ENCODE results near the gene RNF215. TPM values are rescaled to one million over a fixed set of nuclear protein-coding genes. Genes with fewer than 3 reads are reported as not detected.
A peak's percentile ranks its signal among the peaks of the same experiment; 100 is the strongest.
"Not testable (repeated sequence)": the region's sequence is repeated elsewhere in the genome, so short reads cannot be mapped to it uniquely, and the experiment has no call there.

The RNF215 gene
- total RNA-seq, 2 donors from 2014 or later = 7.5 to 12.9 TPM

DNA sequence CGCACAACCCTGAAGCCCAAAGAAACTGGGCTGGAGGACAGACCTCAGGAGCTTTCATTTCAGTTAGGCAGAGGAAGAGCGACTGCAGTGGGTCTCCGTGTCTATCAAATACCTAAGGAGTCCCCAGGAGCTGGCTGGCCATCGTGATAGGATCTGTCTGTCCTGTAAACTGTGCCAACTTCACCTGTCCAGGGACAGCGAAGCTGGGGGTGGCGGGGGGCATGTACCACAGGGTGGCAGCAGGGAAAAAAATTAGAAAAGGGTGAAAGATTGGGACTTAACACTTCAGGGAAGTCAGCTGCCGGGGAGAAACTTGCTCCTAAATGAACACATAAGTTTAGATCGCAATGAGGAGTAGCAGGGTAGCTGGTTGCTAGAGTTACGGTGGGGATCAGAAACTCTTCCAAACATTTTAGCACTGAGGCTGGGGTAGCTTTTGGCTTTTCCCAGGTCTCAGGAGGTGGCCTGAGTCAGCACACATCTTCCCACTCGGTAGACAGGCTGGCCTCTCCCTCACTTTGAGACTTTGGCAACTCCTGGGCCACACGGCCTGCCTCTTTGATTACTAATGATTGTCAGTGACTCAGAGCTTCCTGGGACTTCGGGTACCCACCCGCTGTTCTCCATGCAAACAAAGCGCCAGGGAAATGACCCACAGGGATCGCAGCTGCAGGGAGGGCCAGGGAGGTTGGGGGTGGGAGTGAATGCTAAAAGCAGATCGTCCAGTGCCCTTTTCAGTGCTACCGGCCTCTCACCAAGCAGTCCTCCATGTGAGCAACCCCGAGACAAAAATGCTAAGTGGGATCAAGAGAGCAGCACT, 35.5 kb upstream of the RNF215 start:
- intact Hi-C loops (cut with DNase I) = no loop called here
- DNase-seq (peak; percentile 81), ATAC-seq (peak; percentile 5 to 51)

DNA sequence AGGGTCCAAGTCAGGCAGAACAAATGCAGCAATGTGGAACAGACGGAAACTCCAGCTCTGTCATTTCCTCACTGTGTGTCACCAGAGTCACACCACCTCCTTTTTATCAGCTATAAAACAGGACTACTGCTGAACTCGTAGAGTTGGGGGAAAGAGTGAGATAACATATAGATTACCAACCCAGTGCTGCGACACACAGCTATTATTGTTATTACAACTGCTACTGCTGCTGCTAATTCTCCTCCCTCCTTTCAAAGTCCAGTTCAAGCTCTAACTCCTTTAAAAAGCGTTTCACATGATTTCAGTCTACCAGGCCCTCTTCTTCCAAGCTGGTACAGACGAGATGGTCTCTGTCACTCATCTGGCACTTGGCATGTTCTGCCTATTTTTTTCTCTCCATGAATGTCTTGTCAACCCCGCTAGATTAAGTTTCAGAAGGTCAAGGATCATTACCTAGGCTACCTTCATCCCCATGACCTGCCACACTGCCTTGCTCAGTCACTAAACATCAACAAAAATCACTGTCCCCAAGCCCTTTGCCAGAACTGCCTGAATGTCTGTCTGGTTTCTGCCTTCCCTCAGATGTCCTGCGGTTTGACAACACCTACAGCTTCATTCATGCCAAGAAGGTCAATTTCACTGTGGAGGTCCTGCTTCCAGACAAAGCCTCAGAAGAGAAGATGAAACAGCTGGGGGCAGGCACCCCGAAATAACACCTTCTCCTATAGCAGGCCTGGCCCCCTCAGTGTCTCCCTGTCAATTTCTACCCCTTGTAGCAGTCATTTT, 34.7 kb upstream of the RNF215 start:
- DNase-seq (no peak), ATAC-seq (no peak)
- intact Hi-C loops (cut with DNase I) = no loop called here

DNA sequence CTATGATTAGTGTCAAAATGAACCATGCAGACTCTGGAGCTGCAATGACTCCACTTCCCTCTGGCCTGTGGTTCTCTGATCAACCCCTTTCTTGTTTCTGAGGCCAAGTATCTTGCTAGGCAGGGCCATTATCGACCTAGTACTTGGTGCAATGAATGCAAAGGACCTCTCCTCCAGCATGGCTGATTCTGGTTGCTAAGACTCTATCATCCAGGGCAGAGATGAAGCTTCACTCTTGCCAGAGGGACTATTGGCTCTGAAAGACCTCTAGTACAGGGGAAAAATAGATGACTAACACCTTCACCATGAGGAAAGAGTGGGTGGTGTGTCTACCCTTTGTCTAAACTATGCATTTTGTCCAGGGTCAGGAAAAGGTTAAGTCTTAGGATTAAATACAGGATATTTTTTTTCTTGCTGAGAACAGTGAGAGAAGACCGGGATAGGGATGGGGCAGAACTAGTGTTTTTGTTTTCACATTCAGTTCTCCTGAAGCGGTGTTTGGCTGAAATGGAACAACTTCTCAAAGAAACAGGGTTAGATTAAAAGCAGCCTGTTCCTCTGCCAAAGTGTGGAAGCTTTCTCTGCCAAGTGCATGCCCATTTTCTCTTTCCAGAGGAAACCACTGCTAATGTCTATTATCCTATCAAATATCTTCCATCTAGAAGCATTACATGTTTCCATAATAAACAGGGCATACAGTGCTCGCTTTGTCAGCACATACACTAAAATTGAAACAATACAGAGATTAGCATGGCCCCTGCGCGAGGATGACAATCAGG, 33.3 kb upstream of the RNF215 start:
- DNase-seq (no peak), ATAC-seq (no peak)
- intact Hi-C loops (cut with DNase I) = no loop called here

DNA sequence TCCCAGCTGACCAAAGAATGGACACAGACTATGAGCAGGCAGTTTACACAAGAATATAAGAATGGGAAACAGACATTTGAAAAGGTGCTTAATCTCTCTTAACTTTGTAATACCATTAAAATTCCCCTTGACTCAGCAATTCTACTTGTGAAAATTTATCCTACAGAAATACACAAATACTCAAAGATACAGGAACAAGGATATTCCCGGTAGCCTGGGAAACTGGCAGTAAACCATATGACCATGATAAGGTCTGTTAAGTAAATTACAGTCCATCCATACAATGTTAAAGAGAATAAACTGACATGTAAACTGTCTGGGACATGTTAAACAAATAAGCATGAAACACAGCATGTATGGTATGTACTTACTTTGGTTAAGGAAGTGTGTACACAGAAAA, 29.6 kb upstream of the RNF215 start:
- intact Hi-C loops (cut with DNase I) = no loop called here
- DNase-seq (no peak), ATAC-seq (no peak)

DNA sequence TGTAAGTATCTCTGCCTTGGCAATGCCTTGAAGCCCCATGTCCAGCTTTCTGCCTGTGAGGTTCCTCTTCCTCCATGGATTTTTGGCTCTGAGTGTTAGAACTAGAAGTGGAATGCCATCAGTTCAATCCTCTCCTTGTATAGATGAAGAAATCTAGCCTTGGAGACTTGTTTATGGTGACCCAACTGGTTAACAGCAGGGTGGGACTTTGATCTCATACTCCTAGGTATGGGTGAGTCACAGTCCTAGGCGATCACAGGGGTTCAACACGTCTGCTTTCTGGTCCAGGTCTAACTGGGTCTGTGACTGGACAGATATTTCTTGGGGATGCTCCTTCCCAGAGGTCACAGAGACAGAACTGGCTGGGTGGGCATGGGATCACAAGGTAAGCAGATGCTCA, 29.2 kb upstream of the RNF215 start:
- intact Hi-C loops (cut with DNase I) = no loop called here
- no peak for DNase-seq

DNA sequence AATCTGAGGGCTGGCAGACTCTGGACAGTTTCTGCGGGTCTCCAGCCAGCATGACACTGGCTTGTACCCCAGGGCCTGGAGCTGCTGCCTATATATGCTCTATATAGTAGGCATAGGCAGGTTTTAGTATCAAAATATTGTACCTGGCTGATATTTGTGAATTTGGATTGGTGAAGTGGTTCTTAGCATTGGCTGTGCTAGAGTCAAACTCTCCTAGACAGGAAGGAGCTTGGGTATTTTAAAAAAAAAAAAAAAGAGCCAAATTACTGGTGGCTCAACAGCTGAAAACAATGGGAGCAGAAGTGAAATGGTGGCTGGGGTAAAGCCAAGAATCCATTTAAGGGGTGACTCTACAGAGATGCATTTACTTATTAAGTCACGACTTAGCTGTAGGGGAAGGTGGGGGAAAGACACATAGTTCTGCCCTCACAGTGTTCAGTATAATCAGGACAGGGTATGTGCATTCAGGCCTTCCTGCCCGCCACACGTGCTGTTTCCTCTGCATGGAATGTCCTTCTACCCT, 27.4 kb upstream of the RNF215 start:
- DNase-seq (no peak), ATAC-seq (no peak)
- intact Hi-C loops (cut with DNase I) = no loop called here

More for the DNA sequence above, 29.2 kb upstream of the RNF215 start:
- ATAC-seq = no peak

DNA sequence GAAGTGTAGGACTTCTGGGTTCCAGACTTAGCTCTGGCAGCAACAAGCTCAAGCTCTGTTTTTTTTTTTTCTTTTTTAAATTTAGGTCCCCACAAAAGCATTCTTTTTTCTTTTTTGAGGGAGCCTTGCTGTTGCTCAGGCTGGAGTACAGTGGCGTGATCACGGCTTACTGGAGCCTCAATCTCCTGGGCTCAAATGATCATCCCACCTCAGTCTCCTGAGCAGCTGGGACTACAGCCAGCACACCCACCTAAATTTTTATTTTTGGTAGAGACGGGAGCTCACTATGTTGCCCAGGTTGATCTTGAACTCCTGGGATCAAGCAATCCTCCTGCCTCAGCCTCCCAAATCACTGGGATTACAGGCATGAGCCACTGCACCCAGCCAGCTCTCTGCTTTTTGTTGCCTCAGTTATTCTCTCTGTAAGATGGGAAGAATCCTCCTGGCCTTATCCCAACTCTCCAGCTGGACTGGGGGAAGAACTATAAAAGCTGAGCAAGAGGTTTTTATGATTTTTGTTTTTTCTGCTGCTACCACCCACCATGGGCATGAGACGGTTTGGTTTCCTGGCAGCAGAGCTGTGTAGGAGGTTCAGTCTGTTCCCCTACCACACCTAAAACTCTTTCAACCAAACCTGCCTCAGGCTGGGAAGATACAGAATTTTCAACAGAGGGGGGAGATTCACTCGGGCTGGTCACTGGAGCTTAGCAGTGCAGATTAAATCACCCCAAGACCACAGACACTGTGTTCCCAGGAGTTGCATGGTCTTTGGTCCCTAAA, 26.7 kb upstream of the RNF215 start:
- DNase-seq (no peak), ATAC-seq (peak in 1 of 2 donors; percentile 18)
- intact Hi-C loops (cut with DNase I) = no loop called here

DNA sequence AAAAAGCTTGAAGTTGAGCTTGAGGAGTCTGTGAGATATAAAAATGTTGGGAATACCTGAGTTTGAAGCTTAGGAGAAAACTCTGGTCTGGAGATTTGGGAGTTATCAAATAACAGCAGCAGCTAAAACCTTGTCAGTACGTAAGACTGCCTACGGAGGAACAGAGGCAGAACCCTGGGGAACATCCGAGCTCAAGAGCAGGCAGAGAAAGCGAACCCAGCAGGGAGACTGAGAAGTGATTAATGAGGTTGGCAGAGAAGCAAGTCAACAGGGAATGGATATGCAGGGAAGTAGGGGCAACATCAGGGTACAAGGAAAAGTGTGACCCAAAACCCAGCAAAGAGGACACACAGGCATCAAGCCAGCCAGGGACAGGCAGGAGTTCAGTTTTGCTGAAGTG, 25.8 kb upstream of the RNF215 start:
- intact Hi-C loops (cut with DNase I) = no loop called here
- no peak for DNase-seq
- ATAC-seq = no peak

DNA sequence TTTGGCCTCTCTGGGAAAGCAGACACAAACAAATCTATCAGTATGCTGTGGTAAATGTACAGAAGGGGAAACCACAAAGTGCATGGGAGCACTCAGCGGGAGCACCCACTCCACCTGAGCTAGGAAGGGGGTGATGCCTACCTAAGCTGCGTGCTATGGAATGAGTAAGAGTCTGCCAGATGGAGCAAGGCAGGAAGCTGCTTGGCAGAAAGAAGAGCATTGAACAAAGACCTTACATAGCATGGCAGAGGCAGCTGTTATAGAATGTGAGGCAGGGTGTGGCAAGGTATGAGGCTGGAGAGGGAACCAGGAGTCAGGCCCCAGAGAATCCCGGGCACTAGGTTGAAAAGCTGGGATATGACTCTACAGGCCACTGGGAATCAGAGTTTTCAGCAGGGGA, 24.6 kb upstream of the RNF215 start:
- intact Hi-C loops (cut with DNase I) = no loop called here
- DNase-seq (no peak), ATAC-seq (no peak)

DNA sequence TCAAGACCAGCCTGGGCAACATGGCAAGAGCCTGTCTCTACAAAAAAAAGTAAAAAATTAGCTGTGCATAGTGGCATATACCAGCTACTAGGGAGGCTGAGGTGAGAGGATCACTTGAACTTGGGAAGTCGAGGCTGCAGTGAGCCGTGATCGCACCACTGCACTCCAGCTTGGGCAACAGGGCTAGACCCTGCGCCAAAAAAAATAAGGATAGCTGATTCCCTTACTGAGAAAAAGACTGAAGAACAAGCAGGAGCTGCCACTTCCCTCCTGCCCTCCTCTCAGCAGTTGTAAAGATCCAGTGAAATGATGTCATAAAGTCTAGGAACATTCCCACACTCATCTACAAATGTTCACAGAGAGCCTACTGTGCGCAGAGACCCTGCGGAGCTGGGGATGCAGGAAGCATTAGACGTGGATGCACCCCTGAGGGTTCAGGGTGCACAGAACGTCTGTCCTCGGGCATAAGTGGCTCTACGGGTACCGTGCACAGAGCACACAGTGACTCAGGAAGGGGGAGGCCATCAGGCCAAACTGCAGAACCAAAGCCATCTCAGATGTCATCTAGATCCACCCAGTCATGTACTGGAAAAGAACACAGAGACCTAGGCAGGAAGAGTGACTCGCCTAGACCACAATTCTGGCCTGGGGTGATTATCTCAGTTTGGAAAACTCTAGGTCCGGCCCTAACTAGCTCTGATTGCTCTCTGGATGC, 21.3 kb upstream of the RNF215 start:
- intact Hi-C loops (cut with DNase I) = no loop called here
- ATAC-seq (peak in 1 of 2 donors; percentile 64), DNase-seq (no peak)

DNA sequence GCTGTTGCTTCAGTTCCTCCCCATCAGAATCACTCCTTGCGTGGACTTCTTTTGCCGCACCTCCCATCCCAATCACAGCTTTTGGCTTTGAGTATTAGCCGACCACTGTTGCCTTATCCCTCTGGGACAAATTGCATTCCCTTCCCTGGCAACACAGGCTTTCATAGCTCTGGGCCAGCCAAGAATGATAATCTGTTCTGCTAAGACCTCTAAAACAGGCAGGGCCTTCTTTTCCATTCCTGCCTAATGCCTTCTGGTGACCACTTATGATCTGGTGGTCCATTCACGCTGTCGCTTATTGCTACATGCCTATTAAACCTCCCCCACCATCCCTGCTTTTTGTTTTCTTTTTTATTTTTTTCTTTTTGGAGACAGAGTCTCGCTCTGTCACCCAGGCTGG, 19.2 kb upstream of the RNF215 start:
- ATAC-seq = peak in 1 of 2 donors; percentile 8
- DNase-seq = no peak
- intact Hi-C loops (cut with DNase I) = no loop called here

DNA sequence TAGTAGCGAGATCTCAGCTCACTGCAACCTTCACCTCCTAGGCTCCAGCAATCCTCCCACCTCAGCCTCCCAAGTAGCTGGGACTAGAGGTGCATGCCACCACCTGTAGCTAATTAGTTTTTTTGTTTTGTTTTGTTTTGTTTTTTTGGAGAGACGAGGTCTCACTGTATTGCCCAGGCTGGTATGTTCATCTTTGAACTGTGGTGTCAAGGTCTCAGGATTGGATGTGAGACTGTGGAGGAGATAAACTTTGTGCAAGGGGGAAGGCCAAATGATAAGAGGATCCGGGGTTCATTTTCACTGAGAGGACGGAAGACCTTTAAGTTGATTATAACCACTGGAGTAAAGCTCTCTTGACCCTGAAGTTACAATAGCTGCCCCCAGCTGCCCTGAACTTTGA, 18.5 kb upstream of the RNF215 start:
- no peak for ATAC-seq
- no peak for DNase-seq
- intact Hi-C loops (cut with DNase I) = no loop called here

DNA sequence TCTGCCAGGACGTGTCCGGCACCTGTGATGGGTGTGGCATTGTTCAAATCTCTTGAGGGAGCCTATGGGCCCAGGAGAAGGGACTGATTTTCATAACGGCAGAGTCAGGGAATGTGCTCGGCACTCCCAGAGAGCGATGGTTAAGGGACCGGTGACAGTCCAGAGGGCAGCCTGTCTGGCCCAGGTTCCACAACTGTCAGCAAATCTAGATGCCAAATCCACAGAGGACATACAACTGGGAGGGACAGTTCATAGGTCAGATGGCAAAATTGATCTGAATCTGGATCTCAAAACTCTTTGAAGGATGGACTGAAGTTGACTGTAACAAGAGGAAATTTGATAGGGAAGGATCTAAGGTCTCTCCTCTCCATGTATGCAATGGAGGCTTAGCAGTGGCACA, 17.1 kb upstream of the RNF215 start:
- DNase-seq = no peak
- intact Hi-C loops (cut with DNase I) = no loop called here
- ATAC-seq = no peak

DNA sequence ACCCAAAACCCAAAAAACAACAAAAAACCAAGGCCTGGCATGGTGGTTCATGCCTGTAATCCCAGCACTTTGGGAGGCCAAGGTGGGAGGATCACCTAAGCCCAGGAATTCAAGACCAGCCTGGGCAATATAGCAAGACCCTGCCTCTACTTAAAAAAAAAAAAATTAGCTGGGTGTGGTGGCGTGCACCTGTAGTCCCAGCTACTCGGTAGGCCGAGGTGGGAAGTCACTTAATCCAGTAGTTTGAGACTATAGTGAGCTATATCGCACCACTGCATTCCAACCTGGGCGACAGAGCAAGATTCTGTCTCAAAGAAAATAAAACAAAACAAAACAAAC, 15.5 kb upstream of the RNF215 start:
- intact Hi-C loops (cut with DNase I); DNase-seq; ATAC-seq: not testable (repeated sequence)

DNA sequence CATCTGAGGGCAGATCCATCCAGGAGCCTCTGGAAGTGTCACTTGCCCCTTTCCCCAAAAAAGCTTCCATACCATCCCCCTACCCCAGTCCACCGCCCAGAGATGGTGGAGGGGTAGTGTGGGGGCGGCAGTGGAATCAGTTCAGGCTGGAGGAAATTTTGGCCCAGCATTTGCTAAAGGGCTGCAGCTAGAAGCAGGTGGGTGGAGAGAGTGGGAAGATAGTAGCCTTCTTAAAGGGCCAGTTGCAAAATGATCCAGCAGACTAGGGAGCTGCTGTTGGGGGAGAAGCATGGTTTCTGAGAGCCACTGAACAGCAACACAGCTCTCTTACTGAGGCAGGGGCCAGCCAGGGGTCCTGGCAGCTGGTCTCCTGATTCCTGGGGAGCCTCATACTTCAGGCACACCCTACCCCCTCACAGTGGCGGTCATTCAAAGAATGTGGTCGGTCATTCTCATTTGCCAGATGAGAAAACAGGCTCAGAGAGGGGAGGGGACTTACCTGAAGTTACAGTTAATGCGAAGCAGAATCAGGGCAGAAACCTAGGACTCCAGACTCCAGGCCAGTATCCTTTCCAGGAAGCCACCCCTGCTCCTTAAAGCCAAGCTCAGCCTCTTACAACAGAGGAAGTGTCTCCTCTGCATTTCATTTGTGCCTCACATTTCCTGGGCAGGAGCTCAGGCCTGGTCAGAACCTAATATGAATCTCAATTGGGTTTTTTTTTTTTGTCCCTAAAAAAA, 15.0 kb upstream of the RNF215 start:
- no peak for DNase-seq
- ATAC-seq = no peak
- intact Hi-C loops (cut with DNase I) = no loop called here

DNA sequence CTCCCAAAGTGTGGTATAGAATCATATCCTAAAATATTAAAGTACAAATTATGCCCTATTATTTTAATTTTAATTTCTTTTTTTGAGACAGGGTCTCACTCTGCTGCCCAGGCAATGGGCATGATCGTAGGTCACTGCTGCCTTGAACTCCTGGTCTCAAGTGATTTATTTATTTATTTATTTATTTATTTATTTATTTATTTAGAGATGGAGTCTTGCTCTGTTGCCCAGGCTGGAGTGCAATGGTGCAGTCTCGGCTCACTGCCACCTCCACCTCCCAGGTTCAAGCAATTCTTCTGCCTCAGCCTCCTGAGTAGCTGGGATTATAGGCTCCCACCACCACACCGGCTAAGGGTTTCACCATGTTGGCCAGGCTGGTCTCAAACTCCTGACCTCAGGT, 13.8 kb upstream of the RNF215 start:
- ATAC-seq; DNase-seq; intact Hi-C loops (cut with DNase I): not testable (repeated sequence)

DNA sequence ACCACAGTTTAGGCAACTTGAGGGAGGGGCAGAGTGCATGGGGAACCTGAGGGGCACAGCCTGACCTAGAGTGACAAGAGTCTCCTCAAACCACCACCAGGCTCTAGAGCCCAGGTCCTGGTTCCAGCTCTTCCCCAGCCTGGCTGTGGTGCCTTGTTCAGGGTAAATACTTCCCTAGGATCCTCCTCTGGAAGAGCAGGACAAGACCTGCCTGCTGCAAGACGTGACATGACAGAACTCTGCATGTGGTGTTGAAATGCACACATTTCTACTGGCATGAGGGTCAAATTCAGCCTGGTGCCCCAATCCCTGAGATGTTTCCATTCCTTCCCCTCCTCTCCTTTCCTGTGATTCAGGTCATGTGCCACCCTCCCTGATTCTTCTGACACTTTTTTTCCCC, 12.9 kb upstream of the RNF215 start:
- no peak for DNase-seq
- no peak for ATAC-seq
- intact Hi-C loops (cut with DNase I) = no loop called here

DNA sequence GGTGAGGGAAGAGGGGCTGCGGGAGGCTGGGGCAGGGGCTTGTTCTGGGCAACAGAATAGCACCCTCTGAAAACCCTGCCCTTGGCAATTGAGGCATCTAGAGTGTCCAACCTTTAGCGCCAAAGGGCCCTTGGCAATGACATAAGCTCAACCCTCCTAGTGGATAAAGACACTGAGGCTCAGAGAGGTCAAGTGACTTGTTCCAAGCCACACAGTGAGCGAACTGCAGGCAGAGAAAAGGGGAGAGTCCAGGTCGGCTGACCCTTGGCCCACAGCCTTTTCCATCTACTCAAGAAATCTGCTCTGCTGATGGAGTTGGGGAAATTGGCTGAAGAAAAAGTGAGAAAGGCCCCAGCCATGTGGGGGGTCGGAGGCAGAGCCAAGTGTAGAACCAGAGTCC, 12.5 kb upstream of the RNF215 start:
- intact Hi-C loops (cut with DNase I) = loop anchor here in 1 of 2 donors (10.0 kb wide), 1 partner anchor 85 kb away; no protein-coding TSS in a partner anchor
- DNase-seq = no peak
- ATAC-seq = no peak

Measured in left cardiac atrium (tissue), 4 donors.